Measurements from ENCODE around the gene CLSTN2.

The CLSTN2 gene

GRCh38 chr3:140096037-140096436, 161.1 kb downstream of the CLSTN2 start:
- no peak for TF ChIP-seq TAF1 (IDR thresholded peaks at IDR 0.05; ENCODE audit: borderline replicate concordance, insufficient read depth, low read length)
- TF ChIP-seq FOXP2 (optimal IDR thresholded peaks at IDR 0.05; ENCODE audit: borderline replicate concordance, extremely low read depth, extremely low read length, insufficient read depth): no peak

GRCh38 chr3:140097874-140098635, 163.1 kb downstream of the CLSTN2 start:
- no peak for TF ChIP-seq SIN3A (IDR thresholded peaks at IDR 0.05; ENCODE audit: borderline replicate concordance, insufficient read depth, low read length)

DNA sequence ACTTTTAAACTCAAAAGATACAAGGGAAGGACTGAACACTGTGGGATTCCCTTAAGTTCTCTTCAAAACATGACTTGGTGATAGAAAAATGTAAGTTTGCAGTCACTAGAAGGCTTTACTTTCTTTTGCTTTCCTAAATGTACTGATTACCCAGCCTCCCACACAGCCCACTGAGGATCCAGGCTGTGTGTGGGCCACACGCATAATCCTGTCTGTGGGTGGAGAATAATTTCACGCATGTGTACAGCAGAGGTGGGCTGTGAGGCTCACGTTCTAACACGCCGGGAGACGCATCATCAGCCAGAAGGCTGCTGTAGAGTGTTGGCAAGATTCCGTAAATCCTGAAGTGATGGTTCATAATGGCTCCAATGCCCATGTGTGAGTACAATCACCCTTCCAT, 165.5 kb downstream of the CLSTN2 start:
- TF ChIP-seq FOXP2 (optimal IDR thresholded peaks at IDR 0.05; ENCODE audit: borderline replicate concordance, extremely low read depth, extremely low read length, insufficient read depth): no peak
- no peak for TF ChIP-seq TAF1 (IDR thresholded peaks at IDR 0.05; ENCODE audit: borderline replicate concordance, insufficient read depth, low read length)

DNA sequence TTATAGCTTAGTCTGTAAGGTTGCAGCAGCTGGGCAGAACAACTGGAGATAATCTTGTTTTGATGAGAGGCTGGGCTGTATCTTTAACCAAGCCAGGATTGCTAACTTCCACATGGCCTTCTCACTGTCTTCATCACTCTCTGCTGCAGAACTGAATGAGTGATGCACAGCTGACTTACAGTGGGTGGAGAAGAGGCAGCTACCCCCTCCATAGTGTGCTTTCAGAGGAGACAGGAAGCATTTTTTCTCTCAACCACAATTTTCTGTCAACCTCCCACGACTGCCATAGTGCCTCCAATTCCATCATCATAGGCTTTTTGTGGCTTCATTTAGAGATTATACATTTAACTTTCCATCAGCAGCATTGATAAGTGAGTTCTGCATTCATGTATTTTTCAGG, 168.2 kb downstream of the CLSTN2 start:
- TF ChIP-seq FOXP2 (optimal IDR thresholded peaks at IDR 0.05; ENCODE audit: borderline replicate concordance, extremely low read depth, extremely low read length, insufficient read depth): no peak
- no peak for TF ChIP-seq TAF1 (IDR thresholded peaks at IDR 0.05; ENCODE audit: borderline replicate concordance, insufficient read depth, low read length)
- no peak for TF ChIP-seq POLR2AphosphoS5 (IDR thresholded peaks at IDR 0.05; ENCODE audit: low read depth, low read length)
- TF ChIP-seq SIN3A (IDR thresholded peaks at IDR 0.05; ENCODE audit: borderline replicate concordance, insufficient read depth, low read length): no peak
- TF ChIP-seq, protein P1, sequence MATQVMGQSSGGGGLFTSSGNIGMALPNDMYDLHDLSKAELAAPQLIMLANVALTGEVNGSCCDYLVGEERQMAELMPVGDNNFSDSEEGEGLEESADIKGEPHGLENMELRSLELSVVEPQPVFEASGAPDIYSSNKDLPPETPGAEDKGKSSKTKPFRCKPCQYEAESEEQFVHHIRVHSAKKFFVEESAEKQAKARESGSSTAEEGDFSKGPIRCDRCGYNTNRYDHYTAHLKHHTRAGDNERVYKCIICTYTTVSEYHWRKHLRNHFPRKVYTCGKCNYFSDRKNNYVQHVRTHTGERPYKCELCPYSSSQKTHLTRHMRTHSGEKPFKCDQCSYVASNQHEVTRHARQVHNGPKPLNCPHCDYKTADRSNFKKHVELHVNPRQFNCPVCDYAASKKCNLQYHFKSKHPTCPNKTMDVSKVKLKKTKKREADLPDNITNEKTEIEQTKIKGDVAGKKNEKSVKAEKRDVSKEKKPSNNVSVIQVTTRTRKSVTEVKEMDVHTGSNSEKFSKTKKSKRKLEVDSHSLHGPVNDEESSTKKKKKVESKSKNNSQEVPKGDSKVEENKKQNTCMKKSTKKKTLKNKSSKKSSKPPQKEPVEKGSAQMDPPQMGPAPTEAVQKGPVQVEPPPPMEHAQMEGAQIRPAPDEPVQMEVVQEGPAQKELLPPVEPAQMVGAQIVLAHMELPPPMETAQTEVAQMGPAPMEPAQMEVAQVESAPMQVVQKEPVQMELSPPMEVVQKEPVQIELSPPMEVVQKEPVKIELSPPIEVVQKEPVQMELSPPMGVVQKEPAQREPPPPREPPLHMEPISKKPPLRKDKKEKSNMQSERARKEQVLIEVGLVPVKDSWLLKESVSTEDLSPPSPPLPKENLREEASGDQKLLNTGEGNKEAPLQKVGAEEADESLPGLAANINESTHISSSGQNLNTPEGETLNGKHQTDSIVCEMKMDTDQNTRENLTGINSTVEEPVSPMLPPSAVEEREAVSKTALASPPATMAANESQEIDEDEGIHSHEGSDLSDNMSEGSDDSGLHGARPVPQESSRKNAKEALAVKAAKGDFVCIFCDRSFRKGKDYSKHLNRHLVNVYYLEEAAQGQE (IDR thresholded peaks at IDR 0.05; ENCODE audit: insufficient read depth in 1 of 2, low read depth in 2 of 2, low read length in 2 of 2): no peak

GRCh38 chr3:140103986-140104645, 169.1 kb downstream of the CLSTN2 start:
- no peak for TF ChIP-seq POLR2AphosphoS5 (IDR thresholded peaks at IDR 0.05; ENCODE audit: low read depth, low read length)
- TF ChIP-seq TAF1 (IDR thresholded peaks at IDR 0.05; ENCODE audit: borderline replicate concordance, insufficient read depth, low read length): no peak
- no peak for TF ChIP-seq SIN3A (IDR thresholded peaks at IDR 0.05; ENCODE audit: borderline replicate concordance, insufficient read depth, low read length)
- no peak for TF ChIP-seq FOXP2 (optimal IDR thresholded peaks at IDR 0.05; ENCODE audit: borderline replicate concordance, extremely low read depth, extremely low read length, insufficient read depth)
- TF ChIP-seq, protein P1 (IDR thresholded peaks at IDR 0.05; ENCODE audit: insufficient read depth in 1 of 2, low read depth in 2 of 2, low read length in 2 of 2): no peak

GRCh38 chr3:140113996-140114788, 179.2 kb downstream of the CLSTN2 start:
- TF ChIP-seq SIN3A (IDR thresholded peaks at IDR 0.05; ENCODE audit: borderline replicate concordance, insufficient read depth, low read length) (no peak), TAF1 (IDR thresholded peaks at IDR 0.05; ENCODE audit: borderline replicate concordance, insufficient read depth, low read length) (no peak), FOXP2 (optimal IDR thresholded peaks at IDR 0.05; ENCODE audit: borderline replicate concordance, extremely low read depth, extremely low read length, insufficient read depth) (no peak), POLR2AphosphoS5 (IDR thresholded peaks at IDR 0.05; ENCODE audit: low read depth, low read length) (no peak)
- TF ChIP-seq, protein P1 (IDR thresholded peaks at IDR 0.05; ENCODE audit: insufficient read depth in 1 of 2, low read depth in 2 of 2, low read length in 2 of 2): no peak
